Stimulated activated CD8-positive, alpha-beta memory T cell treated with anti-CD3 and anti-CD28 coated beads, Interleukin-15, amount 100 ng/mL, for 48 hours (primary cell): ENCODE data around the gene ELAVL1.
"Not testable (repeated sequence)": the region's sequence is repeated elsewhere in the genome, so short reads cannot be mapped to it uniquely, and the experiment has no call there.

ENCODE experiments used
- DNase-seq, 2 donors: peaks; one replicate each; pipeline ENCODE4 v3.0.0-alpha.2; 2020; ENCODE audit warnings: low read depth in 2 of 2

Gene ELAVL1

DNA sequence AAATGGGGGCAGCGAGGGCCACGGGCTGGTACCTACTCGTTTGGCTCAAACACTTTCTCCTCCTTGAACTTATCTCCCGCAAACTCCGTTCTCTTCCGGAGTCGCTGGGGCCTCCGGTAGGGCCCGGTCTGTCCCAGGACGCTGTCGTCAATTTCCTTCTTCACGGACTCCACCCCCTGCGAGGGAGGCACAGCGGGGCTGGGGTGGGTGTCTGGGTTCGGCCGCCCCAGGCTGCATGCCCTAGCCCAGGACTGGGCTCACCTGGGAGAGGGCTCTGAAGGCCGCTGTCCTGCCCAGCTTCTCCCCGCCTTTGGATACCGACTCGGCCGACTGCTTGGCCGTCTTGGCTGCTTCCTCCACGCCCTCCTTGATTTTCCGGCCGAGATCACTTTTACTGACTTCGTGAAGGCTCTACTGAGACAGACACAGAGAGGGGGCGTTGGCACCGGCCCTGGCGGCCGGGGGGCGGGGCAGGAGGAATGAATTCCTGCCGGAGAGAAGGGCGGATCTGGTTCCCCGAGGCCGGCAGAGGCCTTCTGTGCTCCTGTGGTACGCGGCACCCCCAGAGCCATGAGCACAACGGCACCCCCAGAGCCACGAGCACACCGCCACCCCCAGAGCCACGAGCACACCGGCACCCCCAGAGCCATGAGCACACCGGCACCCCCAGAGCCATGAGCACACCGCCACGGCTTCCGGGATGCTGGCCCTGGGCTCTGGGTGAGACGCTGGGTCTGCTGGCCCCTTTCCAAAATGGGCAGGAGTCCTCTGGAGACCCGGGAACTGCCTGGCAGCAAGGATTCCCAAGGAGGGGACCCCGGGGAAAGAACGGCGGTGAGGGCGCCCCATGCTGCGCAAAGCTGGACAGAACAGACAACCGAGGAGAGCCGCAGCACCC is 71.4 kb downstream of the ELAVL1 start:
- no peak for DNase-seq

- DNase-seq: no peak
These were observed 72.0 kb downstream of the ELAVL1 start for GRCh38 chr19:7933411-7933810.

GRCh38 chr19:7932930-7933300 is 72.5 kb downstream of the ELAVL1 start:
- DNase-seq: no peak

- no peak for DNase-seq
These were observed 73.0 kb downstream of the ELAVL1 start for GRCh38 chr19:7932276-7932929.

DNA sequence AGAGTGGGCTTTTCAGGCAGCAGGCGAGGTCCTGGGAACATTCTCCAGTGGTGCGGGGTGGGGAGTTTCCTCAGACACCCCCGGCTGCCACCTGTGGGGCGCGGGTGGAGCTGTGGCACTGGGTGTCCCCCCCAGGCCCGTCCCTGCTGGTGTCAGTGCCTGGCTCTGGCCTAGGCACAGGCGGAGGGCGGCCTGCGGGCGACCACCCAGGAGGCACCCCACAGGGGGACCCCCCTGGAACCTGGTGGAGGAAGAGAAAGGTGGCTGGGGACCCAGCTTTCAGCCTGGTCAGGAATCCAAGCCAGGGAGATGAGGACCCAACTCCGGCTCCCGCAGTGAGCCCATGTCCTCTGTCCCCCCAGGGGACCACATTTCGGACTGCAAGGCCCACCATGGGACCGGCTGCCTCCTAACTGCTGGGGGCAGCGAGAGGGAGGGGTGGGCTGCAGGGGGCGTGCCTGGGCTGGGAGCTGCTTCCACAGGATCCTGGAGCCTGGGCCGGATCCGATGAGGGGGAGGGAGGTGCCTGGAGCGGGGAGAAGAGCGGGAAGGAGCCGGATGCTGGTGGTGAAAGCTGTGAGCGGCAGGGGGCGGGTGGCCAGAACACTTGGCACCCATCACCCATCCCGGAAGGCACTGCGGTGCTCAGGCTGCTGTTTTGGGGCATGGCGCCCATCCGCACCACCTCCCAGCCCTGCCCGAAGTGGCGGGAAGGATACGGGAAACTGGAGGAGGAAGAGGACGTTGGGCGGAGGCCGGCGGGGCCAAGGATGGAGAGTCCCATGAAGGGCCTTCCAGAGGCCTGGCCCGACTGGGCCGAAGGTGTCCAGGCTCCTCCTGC is 74.0 kb downstream of the ELAVL1 start:
- DNase-seq: no peak

- no peak for DNase-seq
These were observed 74.7 kb downstream of the ELAVL1 start for GRCh38 chr19:7930765-7931164.

- DNase-seq: not testable (repeated sequence)
These were observed 75.4 kb downstream of the ELAVL1 start for GRCh38 chr19:7930030-7930429.

DNA sequence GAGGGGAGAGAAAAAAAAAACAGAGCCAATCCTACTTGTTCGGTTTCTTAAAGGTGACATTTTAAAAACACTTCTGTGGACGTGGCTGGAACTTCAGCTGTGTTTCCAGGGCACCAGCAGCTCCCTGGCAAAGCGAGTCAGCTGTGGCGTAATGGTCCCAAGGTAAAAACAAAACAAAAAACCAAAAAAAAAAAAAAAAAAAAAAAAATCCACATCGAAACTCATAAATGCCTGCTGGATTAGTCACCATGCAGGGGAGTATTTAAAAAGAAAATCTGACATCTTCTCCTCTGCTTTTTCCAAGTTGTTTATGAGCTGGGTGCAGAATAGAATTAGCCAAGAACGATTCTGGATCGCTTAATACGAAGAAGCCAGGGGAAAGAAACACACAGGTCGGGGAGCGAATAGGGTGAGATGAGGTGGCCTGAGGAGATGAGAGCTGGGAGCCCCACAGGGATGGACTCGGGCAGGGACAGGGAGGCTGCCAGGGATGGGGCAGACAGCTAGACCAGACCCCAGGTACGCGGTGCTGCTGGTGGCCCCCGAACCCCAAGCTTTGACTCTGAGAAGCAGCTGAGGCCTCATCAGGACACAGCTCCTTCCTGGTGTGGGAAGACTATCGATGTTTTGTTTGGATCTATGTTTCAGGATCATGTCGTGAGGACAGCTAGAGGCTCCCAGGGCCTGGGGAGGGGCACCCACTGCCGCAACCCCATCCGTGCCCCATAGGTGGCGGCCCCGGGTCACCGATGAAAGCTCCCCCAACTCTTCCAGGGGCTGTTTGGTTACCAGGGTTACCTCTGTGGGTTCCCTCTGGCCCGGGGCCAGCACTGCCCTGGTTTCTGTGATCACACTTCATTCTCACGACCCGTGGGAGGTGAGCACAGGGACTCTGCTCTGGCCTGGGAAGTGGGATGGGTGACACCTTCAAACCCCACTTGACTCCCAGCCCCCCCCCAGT is 76.4 kb downstream of the ELAVL1 start:
- peak; percentile 62 to 67 for DNase-seq

DNA sequence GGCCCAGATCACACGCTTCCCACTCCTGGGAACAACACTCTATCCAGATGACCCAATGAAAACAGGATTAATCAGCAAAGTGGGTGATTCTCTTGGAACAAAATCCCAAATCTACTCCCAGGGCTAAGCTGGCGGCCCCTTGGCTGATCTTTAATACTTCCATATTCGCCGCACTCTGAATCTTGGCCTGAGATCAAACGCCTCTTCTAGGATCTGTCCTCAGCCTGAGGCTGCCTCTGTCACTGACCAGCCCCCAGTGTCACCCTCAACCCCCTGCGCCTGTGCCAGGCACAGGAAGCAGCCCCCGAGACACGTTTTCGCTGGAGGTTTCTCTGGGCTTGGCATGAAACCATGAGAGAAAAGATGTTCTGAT is 77.1 kb downstream of the ELAVL1 start:
- no peak for DNase-seq

DNA sequence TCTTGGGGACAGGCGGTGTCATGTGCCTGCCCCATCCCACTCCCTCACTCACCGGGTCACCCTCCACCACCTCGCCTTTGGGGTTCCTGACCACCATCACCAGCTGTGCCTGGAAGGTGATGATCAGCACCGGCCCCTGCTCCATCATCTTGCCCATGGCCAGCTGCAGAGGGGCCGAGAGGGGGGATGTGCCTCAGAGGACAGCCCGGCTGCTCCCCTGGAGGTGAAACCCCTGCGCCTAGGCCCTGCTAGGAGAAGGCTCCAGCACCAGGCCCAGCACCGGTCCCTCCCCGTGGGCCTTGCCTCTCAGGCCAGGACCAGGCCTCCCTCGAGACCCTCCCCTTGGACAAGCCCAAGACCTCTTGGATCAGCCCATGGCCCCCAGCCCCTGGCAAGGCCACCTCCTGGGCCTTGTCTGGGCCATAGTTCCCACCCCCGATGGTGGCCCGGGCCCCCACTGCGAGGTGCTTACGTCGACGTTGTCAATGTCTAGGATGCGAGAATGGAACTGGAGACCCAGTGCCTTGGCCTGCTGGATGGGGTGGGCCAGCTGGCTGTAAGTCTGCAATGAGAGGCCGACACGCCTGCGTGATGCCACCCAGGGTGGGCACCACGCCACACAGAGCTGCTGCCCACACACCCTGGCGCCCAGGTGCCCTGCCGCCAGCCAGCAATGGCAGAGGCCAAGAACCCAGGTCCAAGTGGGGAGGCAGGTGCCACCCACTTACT is 77.7 kb downstream of the ELAVL1 start:
- DNase-seq: no peak

- DNase-seq: no peak
These were observed 78.5 kb downstream of the ELAVL1 start for GRCh38 chr19:7926727-7927604.

GRCh38 chr19:7926021-7926726 is 79.3 kb downstream of the ELAVL1 start, which contains the start of gene CTXN1:
Gene CTXN1, minus strand, starts transcription at chr19:7926135. Its CDS starts 597 bp downstream, at chr19:7925538.
- peak; percentile 67 for DNase-seq

- peak; percentile 68 to 72 for DNase-seq
These were observed 80.1 kb downstream of the ELAVL1 start for GRCh38 chr19:7925171-7925851.

DNA sequence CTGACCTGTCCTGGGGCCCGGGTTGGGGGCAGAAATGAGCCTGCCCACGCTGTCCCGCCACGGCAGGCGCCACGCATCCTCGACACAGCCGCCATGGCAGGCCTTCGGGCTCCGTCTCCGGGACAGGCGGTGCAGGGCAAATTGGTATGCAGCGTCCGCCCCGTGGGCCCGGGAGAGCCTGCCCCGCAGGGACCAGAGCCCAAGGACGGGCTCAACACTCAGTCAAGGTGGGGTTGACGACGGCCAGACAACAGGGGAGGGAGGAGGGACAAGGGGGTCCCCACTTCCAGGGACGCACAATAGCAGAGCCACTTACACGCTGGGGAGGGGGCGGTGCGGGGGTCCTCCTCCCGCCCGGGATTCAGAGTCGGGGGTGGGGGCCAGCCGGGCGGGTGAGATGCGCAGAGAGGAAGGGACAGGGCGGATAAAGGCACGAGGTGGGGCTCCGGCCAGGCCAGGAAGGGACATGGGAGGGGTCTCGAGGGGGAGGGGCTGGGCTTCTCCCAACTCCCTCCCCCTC is 80.7 kb downstream of the ELAVL1 start:
- DNase-seq: no peak

- DNase-seq: no peak
These were observed 81.2 kb downstream of the ELAVL1 start for GRCh38 chr19:7924241-7924640.

DNA sequence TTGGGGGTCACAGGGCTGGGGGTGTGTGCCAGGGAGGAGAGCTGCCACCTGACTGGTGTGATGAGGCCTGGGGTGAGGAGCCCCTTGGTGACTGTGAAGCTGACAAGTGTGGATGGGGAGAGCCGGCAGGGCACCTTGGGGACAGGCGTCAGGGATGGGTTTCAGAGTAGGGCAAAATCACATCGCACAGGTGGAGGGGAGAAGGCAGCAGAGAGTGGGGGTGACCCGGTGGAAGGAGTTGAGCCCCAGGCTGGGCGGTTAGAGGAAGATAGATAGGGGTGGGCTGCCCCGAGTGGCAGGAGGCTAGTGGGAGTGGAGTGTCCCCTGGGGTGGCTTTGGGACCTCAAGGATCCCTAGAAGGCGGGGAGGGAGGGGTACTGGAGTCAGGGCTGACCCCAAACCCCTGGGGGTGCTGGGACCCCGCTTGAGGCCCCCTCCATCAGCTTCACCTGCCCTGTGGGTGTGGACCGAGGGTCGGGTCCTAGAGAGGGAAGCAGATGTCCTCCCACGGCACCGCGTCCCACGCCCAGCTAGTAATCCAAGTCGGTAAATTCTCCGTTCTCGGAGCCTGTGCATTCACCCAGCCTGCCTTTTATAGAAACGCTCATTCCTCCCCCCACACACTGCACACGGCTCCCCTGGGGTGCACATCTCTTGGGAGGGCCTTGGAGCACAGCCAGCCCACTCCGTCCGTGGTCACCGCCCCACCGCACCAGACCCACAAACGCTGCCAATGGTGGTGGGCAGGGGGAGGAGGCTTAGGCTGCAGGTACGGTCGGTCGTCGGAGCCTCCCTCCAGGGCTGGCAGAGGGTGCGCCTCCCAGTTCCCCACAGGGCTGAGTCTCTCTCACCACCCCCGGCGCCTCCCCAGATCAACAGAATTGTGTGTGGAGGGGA is 81.9 kb downstream of the ELAVL1 start:
- DNase-seq: no peak

DNA sequence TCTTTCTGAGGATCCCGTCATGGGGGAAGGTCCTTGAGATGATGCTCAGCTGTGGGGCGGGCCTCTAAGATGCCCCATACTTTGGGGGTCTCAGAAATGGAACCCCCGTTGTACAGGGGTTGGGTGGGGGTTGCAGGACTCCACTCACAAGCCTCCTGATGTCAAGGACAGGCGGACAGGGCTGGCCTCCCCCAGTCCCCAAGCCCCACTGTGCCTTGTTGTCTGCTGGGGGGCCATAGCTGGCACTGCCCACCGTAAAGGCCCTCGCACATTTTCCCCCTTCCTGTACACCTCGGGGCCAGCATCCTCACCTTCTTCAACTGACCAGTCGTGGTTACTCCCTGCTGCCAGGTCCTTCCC is 82.6 kb downstream of the ELAVL1 start:
- DNase-seq: no peak
